A549 (cell line): Measurements from ENCODE around the gene OSBPL2. TPM values are rescaled to one million over a fixed set of nuclear protein-coding genes. Genes with fewer than 3 reads are reported as not detected.

ENCODE experiments used
- ATAC-seq, 2 experiments: fragments of 200-7000 bp in 1 of 2; fragments of >200 bp in 1 of 2; cut with Nextera tagmentation in 1 of 2; cut with Tn5 transposase in 1 of 2; 3 replicates each; pipeline versions ENCODE4 v1.8.0 to v1.9.1; 2018 to 2020; ENCODE audit warnings: mild to moderate bottlenecking in 1 of 2, moderate library complexity in 1 of 2
- CTCF ChIA-PET: fragments of 300-600 bp; sonication (Branson Sonifier 250); formaldehyde crosslinking; extraction: SDS; loops from one replicate; lab custom pipeline; 2021; ENCODE audit warnings: antibody characterized with exemption, inconsistent platforms; lab: Yijun Ruan, JAX
- POLR2A ChIA-PET: fragments of 350-600 bp; formaldehyde crosslinking; extraction: SDS; loops from one replicate; lab custom pipeline; 2021; ENCODE audit warnings: antibody characterized with exemption, inconsistent platforms; lab: Yijun Ruan, JAX
- DNase-seq, 2 experiments: peaks; one replicate each; pipeline versions ENCODE4 v3.0.0 to v3.0.0-alpha.2; 2011 to 2016; ENCODE audit warnings: low read depth in 1 of 2, low spot score in 1 of 2
- FAIRE-seq: peaks from 2 replicates; lab custom pipeline; 2011; peaks lifted over from hg19 to GRCh38; lab: Jason Lieb, UNC
- H3K27ac ChIP-seq, 2 experiments: fragments of >200 bp; sonication (Bioruptor Twin); formaldehyde crosslinking; 3 replicates each; pipeline ENCODE4 v1.5.1; 2016 to 2017
- H3K4me1 ChIP-seq: fragments of >200 bp; sonication (Bioruptor Twin); formaldehyde crosslinking; 3 replicates; pipeline ENCODE4 v1.6.1; 2016
- H3K4me2 ChIP-seq: fragments of >200 bp; sonication (Bioruptor Twin); formaldehyde crosslinking; 3 replicates; pipeline ENCODE4 v1.6.1; 2016
- H3K4me3 ChIP-seq: fragments of >200 bp; sonication (Bioruptor Twin); formaldehyde crosslinking; 3 replicates; pipeline ENCODE4 v1.5.1; 2016
- H3K9me3 ChIP-seq: fragments of >200 bp; sonication (Bioruptor Twin); formaldehyde crosslinking; 3 replicates; pipeline ENCODE4 v1.6.1; 2016
- CHD4 ChIP-seq: fragments of 200-600 bp; sonication (generic); IDR thresholded peaks from 2 replicates; pipeline ENCODE4 v1.6.1; 2016; ENCODE audit warnings: antibody characterized with exemption, mild to moderate bottlenecking, borderline replicate concordance
- EHF ChIP-seq: fragments of 250-450 bp; sonication (Bioruptor Pico); IDR thresholded peaks from 2 replicates; pipeline ENCODE4 v1.5.0; 2020; ENCODE audit warnings: mild to moderate bottlenecking
- EP300 ChIP-seq, 2 experiments: fragments of >200 bp; sonication (Bioruptor Twin); formaldehyde crosslinking; IDR thresholded peaks; 2 replicates in 1 of 2; 3 replicates in 1 of 2; pipeline ENCODE4 v1.6.1; 2016 to 2017
- FOXS1 ChIP-seq: fragments of 250-450 bp; sonication (Bioruptor Pico); IDR thresholded peaks from 2 replicates; pipeline ENCODE4 v1.5.0; 2020; ENCODE audit warnings: mild to moderate bottlenecking, moderate library complexity
- HOXB5 ChIP-seq: fragments of 250-450 bp; sonication (Bioruptor Pico); IDR thresholded peaks from 2 replicates; pipeline ENCODE4 v1.5.0; 2020; ENCODE audit warnings: mild to moderate bottlenecking, moderate library complexity
- KDM1A ChIP-seq: fragments of 200-600 bp; sonication (generic); IDR thresholded peaks from 2 replicates; pipeline ENCODE4 v1.6.1; 2016; ENCODE audit warnings: low read depth, mild to moderate bottlenecking
- MAFK ChIP-seq: fragments of 450-650 bp; IDR thresholded peaks from 2 replicates; pipeline ENCODE4 v1.6.1; 2014; ENCODE audit not compliant: partially characterized antibody
- NPAS2 ChIP-seq: fragments of 250-450 bp; sonication (Bioruptor Pico); IDR thresholded peaks from 2 replicates; pipeline ENCODE4 v1.8.0; 2022; ENCODE audit warnings: mild to moderate bottlenecking, moderate library complexity, borderline replicate concordance
- PHF8 ChIP-seq: fragments of 200-600 bp; sonication (generic); IDR thresholded peaks from 2 replicates; pipeline ENCODE4 v1.6.1; 2016; ENCODE audit warnings: low read depth, mild to moderate bottlenecking, antibody characterized with exemption, moderate library complexity, borderline replicate concordance
- POLR2A ChIP-seq: IDR thresholded peaks from 2 replicates; pipeline ENCODE4 v1.6.1; 2012; ENCODE audit warnings: mild to moderate bottlenecking, low read length
- RCOR1 ChIP-seq: fragments of 150-350 bp; IDR thresholded peaks from 2 replicates; pipeline ENCODE4 v1.6.1; 2014; ENCODE audit warnings: antibody characterized with exemption, low read length, low read depth
- RFX5 ChIP-seq: fragments of 450-650 bp; IDR thresholded peaks from 2 replicates; pipeline ENCODE4 v1.7.1; 2014; ENCODE audit warnings: antibody characterized with exemption, mild to moderate bottlenecking, moderate library complexity
- SREBF2 ChIP-seq: fragments of 450-650 bp; IDR thresholded peaks from 2 replicates; pipeline ENCODE4 v1.6.1; 2014; ENCODE audit warnings: mild to moderate bottlenecking, moderate library complexity
- TP53 ChIP-seq: fragments of 250-450 bp; sonication (Bioruptor Pico); IDR thresholded peaks from 2 replicates; pipeline ENCODE4 v1.5.0; 2021; ENCODE audit warnings: mild to moderate bottlenecking, moderate library complexity
- ZSCAN20 ChIP-seq: fragments of 250-450 bp; sonication (Bioruptor Pico); IDR thresholded peaks from 2 replicates; pipeline ENCODE4 v1.8.0; 2022; ENCODE audit warnings: mild to moderate bottlenecking, moderate library complexity
- WGBS: methylation state at CpG from one replicate; pipeline ENCODE4 v1.1.6; 2017; ENCODE audit errors: missing lambda C conversion rate; 5-methylcytosine and 5-hydroxymethylcytosine counted together
- polyA plus RNA-seq, 4 experiments: library from polyadenylated mRNA; depleted of rRNA in 3 of 4; stranded (reverse); fragments of >200 nt; fragmentation: RNase III in 1 of 4; extraction: RNeasy Plus Mini Kit Qiagen cat#74134 plus additional on column Dnase treatment in 1 of 4; gene quantifications; 2 replicates in 3 of 4; 3 replicates in 1 of 4; pipeline ENCODE4 v1.2.3, GENCODE V29; 2011 to 2017
- TF ChIP-seq, protein P1 (sequence below): IDR thresholded peaks from 2 replicates; pipeline ENCODE4 v1.6.1; 2012
- TF ChIP-seq, protein P2 (sequence below): fragments of 250-450 bp; sonication (Bioruptor Pico); IDR thresholded peaks from 2 replicates; pipeline ENCODE4 v1.5.0; 2020; ENCODE audit warnings: low read depth, mild to moderate bottlenecking, moderate library complexity
- TF ChIP-seq, protein P3 (sequence below): IDR thresholded peaks from 2 replicates; pipeline ENCODE4 v1.6.1; 2012; ENCODE audit warnings: low read depth, borderline replicate concordance
- TF ChIP-seq, protein P4 (sequence below): fragments of 150-350 bp; IDR thresholded peaks from 2 replicates; pipeline ENCODE4 v1.6.1; 2014; ENCODE audit warnings: low read depth, mild to moderate bottlenecking, low read length
- TF ChIP-seq, protein P5 (sequence below): fragments of 450-650 bp; IDR thresholded peaks from 2 replicates; pipeline ENCODE4 v1.6.1; 2014; ENCODE audit warnings: antibody characterized with exemption
- TF ChIP-seq, protein P6 (sequence below): fragments of >200 bp; sonication (Bioruptor Twin); formaldehyde crosslinking; IDR thresholded peaks from 2 replicates; pipeline ENCODE4 v1.6.1; 2016
- TF ChIP-seq, protein P7 (sequence below): fragments of 200-600 bp; sonication (generic); IDR thresholded peaks from 2 replicates; pipeline ENCODE4 v1.6.1; 2016; ENCODE audit warnings: antibody characterized with exemption, mild to moderate bottlenecking, moderate library complexity

Gene OSBPL2
- polyA plus RNA-seq, 2 of the 4 experiments (the other 2 are of a cell fraction), result 14.6 to 14.8 TPM

DNA sequence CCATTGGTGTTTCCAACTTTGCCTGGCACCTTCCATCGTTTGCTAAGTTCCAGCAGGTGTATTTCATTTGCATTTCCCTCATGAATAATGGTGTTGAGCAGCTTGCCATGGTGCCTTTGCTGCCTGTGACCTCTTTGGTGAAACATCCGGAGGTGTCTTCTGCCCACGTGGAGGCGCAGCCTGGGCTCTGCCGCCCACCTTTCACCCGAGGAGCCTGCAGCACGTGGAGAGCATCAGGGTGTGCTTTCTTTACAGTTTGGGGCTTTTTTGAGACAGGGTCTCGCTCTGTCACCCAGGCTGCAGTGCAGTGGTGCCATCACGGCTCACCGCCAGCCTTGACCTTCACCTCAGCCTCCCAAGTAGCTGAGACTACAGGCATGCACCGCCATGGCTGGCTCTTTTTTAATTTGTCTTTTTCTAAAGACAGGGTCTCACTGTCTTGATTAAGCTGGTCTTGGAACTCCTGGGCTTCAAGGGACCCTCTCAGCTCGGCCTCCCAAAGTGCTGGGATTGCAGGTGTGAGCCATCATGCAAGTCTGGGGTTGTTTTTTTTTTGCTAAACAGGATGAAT lies 61.4 kb downstream of the OSBPL2 start:
- FAIRE-seq, result no peak
- ChIA-PET POLR2A (no interaction called here), CTCF (interaction anchor here (0.6 to 6.9 kb wide), 12 partner anchors 14 to 1253 kb away, joined by 3 to 59 read pairs (median 5); partner anchors contain the start of gene CABLES2)
- DNase-seq, result no peak
- no peak overlapping the region for H3K4me2 ChIP-seq
- no peaks in the 10 kb centered on the region for H3K9me3 ChIP-seq
- WGBS, result 82% methylated on average over 12 of the region's 12 CpGs
- H3K4me1 ChIP-seq, result peaks cover 6% of the 10 kb centered on the region
- ATAC-seq, result no peak
- TF ChIP-seq, protein P1, sequence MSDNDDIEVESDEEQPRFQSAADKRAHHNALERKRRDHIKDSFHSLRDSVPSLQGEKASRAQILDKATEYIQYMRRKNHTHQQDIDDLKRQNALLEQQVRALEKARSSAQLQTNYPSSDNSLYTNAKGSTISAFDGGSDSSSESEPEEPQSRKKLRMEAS, result no peak
- TF ChIP-seq RCOR1, result no peak
- TF ChIP-seq, protein P2, sequence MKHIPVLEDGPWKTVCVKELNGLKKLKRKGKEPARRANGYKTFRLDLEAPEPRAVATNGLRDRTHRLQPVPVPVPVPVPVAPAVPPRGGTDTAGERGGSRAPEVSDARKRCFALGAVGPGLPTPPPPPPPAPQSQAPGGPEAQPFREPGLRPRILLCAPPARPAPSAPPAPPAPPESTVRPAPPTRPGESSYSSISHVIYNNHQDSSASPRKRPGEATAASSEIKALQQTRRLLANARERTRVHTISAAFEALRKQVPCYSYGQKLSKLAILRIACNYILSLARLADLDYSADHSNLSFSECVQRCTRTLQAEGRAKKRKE, result no peak
- TF ChIP-seq RFX5, result no peak
- TF ChIP-seq, protein P3, sequence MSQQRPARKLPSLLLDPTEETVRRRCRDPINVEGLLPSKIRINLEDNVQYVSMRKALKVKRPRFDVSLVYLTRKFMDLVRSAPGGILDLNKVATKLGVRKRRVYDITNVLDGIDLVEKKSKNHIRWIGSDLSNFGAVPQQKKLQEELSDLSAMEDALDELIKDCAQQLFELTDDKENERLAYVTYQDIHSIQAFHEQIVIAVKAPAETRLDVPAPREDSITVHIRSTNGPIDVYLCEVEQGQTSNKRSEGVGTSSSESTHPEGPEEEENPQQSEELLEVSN, result no peak
- TF ChIP-seq, protein P4, sequence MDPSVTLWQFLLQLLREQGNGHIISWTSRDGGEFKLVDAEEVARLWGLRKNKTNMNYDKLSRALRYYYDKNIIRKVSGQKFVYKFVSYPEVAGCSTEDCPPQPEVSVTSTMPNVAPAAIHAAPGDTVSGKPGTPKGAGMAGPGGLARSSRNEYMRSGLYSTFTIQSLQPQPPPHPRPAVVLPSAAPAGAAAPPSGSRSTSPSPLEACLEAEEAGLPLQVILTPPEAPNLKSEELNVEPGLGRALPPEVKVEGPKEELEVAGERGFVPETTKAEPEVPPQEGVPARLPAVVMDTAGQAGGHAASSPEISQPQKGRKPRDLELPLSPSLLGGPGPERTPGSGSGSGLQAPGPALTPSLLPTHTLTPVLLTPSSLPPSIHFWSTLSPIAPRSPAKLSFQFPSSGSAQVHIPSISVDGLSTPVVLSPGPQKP, result no peak
- TF ChIP-seq POLR2A, result no peak
- TF ChIP-seq TP53 (CRISPR knock-in tag), result no peak
- no peak for TF ChIP-seq PHF8
- TF ChIP-seq EP300 (IDR thresholded peaks at IDR 0.05), result no peak
- TF ChIP-seq, protein P5, sequence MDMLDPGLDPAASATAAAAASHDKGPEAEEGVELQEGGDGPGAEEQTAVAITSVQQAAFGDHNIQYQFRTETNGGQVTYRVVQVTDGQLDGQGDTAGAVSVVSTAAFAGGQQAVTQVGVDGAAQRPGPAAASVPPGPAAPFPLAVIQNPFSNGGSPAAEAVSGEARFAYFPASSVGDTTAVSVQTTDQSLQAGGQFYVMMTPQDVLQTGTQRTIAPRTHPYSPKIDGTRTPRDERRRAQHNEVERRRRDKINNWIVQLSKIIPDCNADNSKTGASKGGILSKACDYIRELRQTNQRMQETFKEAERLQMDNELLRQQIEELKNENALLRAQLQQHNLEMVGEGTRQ, result no peak
- TF ChIP-seq ZSCAN20 (CRISPR knock-in tag), result no peak
- TF ChIP-seq, protein P6, sequence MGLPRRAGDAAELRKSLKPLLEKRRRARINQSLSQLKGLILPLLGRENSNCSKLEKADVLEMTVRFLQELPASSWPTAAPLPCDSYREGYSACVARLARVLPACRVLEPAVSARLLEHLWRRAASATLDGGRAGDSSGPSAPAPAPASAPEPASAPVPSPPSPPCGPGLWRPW, result no peak
- TF ChIP-seq SREBF2, result no peak
- H3K27ac ChIP-seq, result no peak overlapping the region
- H3K4me3 ChIP-seq, result no peak overlapping the region

DNA sequence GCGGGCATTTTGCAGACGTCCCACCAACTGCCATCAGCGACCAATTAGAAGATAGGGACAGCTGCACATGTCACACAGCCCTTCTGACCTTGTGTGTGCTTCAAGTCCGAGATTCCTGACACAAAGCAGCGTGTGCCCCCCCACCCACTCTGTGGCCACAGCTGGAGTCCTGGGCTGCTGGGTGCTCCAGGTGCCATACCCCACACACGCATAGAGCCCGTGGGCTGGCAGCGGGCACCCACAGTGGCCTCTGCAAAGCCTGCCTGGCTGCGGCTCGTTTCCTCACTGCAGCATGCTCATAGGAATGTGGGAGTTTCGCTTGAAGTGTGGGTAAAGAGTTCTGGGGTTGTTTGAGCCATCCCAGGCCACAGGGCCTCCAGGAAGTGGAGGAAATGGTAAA lies 62.0 kb downstream of the OSBPL2 start:
- no peak overlapping the region for H3K4me2 ChIP-seq
- no peak for DNase-seq
- POLR2A ChIA-PET, result interaction anchor here (1.0 kb wide), 1 partner anchor 62 kb away, joined by 3 read pairs; the partner anchor contains the start of gene OSBPL2
- no peak for ATAC-seq
- TF ChIP-seq, protein P4, result no peak
- 84% methylated on average over 11 of the region's 11 CpGs for WGBS
- no peak overlapping the region for H3K27ac ChIP-seq
- H3K9me3 ChIP-seq, result no peaks in the 10 kb centered on the region
- CTCF ChIA-PET, result interaction anchor here (0.9 to 6.9 kb wide), 10 partner anchors 63 to 199 kb away, joined by 3 to 59 read pairs (median 6); partner anchors contain the start of gene CABLES2
- H3K4me3 ChIP-seq, result no peak overlapping the region
- H3K4me1 ChIP-seq, result peaks cover 12% of the 10 kb centered on the region
- no peak for FAIRE-seq

DNA sequence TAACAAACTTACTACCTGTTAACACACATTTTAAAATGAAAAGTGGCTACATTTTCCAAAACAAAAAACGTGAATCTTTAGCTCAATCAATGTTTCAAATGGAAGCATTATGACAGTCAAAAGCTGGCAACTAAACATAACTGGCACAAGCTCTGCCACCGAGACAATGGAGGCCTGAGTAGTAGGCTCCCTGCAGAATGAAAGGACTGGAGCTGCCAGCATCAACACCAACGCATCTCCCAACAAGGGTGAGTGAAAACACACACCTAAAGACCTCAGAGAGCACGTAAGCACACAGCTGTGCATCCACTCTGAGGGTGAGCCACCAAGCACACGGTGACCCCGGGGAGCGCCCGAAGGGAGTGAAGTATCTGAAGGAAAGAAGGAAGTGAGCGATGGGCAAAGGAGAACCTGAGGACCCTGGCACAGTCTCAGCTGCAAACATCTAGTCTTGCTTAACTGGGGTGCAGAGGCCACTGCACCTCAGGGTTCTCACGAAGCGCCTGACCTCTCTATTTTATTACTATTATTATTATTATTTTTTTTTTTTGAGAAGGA lies 62.9 kb downstream of the OSBPL2 start:
- ChIA-PET CTCF (interaction anchor here (0.6 to 6.9 kb wide), 14 partner anchors 10 to 198 kb away, joined by 3 to 59 read pairs (median 6); no protein-coding TSS in a partner anchor), POLR2A (interaction anchor here (1.0 kb wide), 1 partner anchor 63 kb away, joined by 3 read pairs; the partner anchor contains the start of gene OSBPL2)
- H3K4me2 ChIP-seq, result peak overlapping the region; percentile 95; the same call in 1 of the 3 replicates
- DNase-seq (no peak), ATAC-seq (no peak), FAIRE-seq (no peak)
- no peaks in the 10 kb centered on the region for H3K9me3 ChIP-seq
- peak overlapping the region in 1 of 2 experiments; percentile 97; a peak in 3 of 6 replicates for H3K27ac ChIP-seq
- WGBS, result 81% methylated on average over 11 of the region's 11 CpGs
- H3K4me1 ChIP-seq, result peaks cover 21% of the 10 kb centered on the region
- H3K4me3 ChIP-seq, result no peak overlapping the region
- TF ChIP-seq KDM1A, result no peak
- TF ChIP-seq MAFK, result no peak
- TF ChIP-seq FOXS1, result no peak
- no peak for TF ChIP-seq SREBF2
- no peak for TF ChIP-seq EHF
- TF ChIP-seq CHD4, result no peak
- no peak for TF ChIP-seq POLR2A
- TF ChIP-seq NPAS2, result no peak
- no peak for TF ChIP-seq HOXB5 (CRISPR knock-in tag)
- TF ChIP-seq, protein P7, sequence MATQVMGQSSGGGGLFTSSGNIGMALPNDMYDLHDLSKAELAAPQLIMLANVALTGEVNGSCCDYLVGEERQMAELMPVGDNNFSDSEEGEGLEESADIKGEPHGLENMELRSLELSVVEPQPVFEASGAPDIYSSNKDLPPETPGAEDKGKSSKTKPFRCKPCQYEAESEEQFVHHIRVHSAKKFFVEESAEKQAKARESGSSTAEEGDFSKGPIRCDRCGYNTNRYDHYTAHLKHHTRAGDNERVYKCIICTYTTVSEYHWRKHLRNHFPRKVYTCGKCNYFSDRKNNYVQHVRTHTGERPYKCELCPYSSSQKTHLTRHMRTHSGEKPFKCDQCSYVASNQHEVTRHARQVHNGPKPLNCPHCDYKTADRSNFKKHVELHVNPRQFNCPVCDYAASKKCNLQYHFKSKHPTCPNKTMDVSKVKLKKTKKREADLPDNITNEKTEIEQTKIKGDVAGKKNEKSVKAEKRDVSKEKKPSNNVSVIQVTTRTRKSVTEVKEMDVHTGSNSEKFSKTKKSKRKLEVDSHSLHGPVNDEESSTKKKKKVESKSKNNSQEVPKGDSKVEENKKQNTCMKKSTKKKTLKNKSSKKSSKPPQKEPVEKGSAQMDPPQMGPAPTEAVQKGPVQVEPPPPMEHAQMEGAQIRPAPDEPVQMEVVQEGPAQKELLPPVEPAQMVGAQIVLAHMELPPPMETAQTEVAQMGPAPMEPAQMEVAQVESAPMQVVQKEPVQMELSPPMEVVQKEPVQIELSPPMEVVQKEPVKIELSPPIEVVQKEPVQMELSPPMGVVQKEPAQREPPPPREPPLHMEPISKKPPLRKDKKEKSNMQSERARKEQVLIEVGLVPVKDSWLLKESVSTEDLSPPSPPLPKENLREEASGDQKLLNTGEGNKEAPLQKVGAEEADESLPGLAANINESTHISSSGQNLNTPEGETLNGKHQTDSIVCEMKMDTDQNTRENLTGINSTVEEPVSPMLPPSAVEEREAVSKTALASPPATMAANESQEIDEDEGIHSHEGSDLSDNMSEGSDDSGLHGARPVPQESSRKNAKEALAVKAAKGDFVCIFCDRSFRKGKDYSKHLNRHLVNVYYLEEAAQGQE, result no peak
